Kidney (tissue), 14 donors: ENCODE measurements around the gene SACS. TPM values are rescaled to one million over a fixed set of nuclear protein-coding genes. Genes with fewer than 3 reads are reported as not detected.
A peak's percentile ranks its signal among the peaks of the same experiment; 100 is the strongest.

Experiments used
- DNase-seq, 5 donors: peaks; one replicate each; pipeline ENCODE4 v3.0.0-alpha.2; 2013 to 2020
- FAIRE-seq: peaks from 2 replicates; lab custom pipeline; 2012; peaks lifted over from hg19 to GRCh38; lab: Jason Lieb, UNC
- H3K27ac ChIP-seq, 2 donors: one replicate each; pipeline ENCODE4 v1.7.0; 2013; ENCODE audit warnings: low read depth in 2 of 2, low read length in 2 of 2, inconsistent platforms in 1 of 2
- H3K27me3 ChIP-seq: one replicate; pipeline ENCODE4 v1.7.1; 2013; ENCODE audit warnings: low read length, inconsistent platforms; ENCODE audit not compliant: control insufficient read depth, insufficient read depth
- H3K36me3 ChIP-seq, 3 donors: one replicate each; pipeline versions ENCODE4 v1.7.0 to v1.7.1; 2013; ENCODE audit warnings: low read length in 3 of 3, control low read depth in 1 of 3, inconsistent platforms in 1 of 3; ENCODE audit not compliant: insufficient read depth in 3 of 3, control insufficient read depth in 2 of 3
- H3K4me1 ChIP-seq, 3 donors: one replicate each; pipeline versions ENCODE4 v1.7.0 to v1.7.1; 2013; ENCODE audit warnings: low read length in 3 of 3, inconsistent platforms in 1 of 3, low read depth in 1 of 3; ENCODE audit not compliant: control insufficient read depth in 2 of 3, insufficient read depth in 2 of 3
- H3K4me3 ChIP-seq, 3 donors: one replicate each; pipeline versions ENCODE4 v1.7.0 to v1.8.1; 2013; ENCODE audit warnings: low read length in 3 of 3, control low read depth in 1 of 3, inconsistent platforms in 1 of 3
- H3K9ac ChIP-seq, 3 donors: one replicate each; pipeline versions ENCODE4 v1.7.0 to v1.7.1; 2013; ENCODE audit warnings: low read length in 3 of 3, control low read depth in 1 of 3, inconsistent platforms in 1 of 3
- H3K9me3 ChIP-seq, 3 donors: one replicate each; pipeline versions ENCODE4 v1.7.0 to v1.7.1; 2013; ENCODE audit warnings: low read length in 3 of 3, control low read depth in 1 of 3, inconsistent platforms in 1 of 3; ENCODE audit not compliant: control insufficient read depth in 2 of 3, insufficient read depth in 1 of 3
- intact Hi-C: fragments of 100-400 bp; cut with DNase I; formaldehyde crosslinking; loops from one replicate; pipeline ENCODE4 v1.11.1; 2022
- polyA plus RNA-seq: library from polyadenylated mRNA; stranded (reverse); fragments of 350-450 nt; fragmentation: Illumina TruSeq; extraction: RNeasy Lipid Tissue Mini Kit (QIAGEN cat#74804); gene quantifications from one replicate; pipeline ENCODE4 v1.2.3, GENCODE V29; 2014; ENCODE audit warnings: low read depth, low replicate concordance; ENCODE audit not compliant: insufficient read depth
- total RNA-seq: library from RNA; stranded (reverse); fragmentation: NEBNext Ultra II Directional; extraction: Animal tissue kit (Norgen Biotek cat#: 25700); gene quantifications from one replicate; pipeline ENCODE4 v1.2.1, GENCODE V29; 2021
- TF ChIP-seq, protein P1 (sequence below): IDR thresholded peaks from 3 replicates; pipeline ENCODE4 v1.5.1; 2012; ENCODE audit warnings: mild to moderate bottlenecking, moderate library complexity, borderline replicate concordance; ENCODE audit not compliant: insufficient read depth; ENCODE audit errors: extremely low read depth
- donor health status: control.
- donor health status: control.
- donor health status: control.
- donor health status: control.
- donor health status: control.
- donor health status: DM: yes; HTN: yes; CAD: no.
- donor health status: Normal renal cell carcinoma (clear cell type).

Gene SACS
- total and polyA plus RNA-seq, 2 donors from 2014 or later, result 0.58 to 12.5 TPM

GRCh38 chr13:23467048-23467931 lies 33.8 kb upstream of the SACS start:
- Histone ChIP-seq H3K27ac (no peak overlapping the region), H3K36me3 (no peaks in the 10 kb centered on the region), H3K9me3 (no peaks in the 10 kb centered on the region), H3K4me3 (no peak overlapping the region), H3K9ac (no peak overlapping the region), H3K4me1 (peaks cover 0 to 3% (median 0%) of the 10 kb centered on the region in 3 donors), H3K27me3 (no peaks in the 10 kb centered on the region)
- TF ChIP-seq, protein P1, sequence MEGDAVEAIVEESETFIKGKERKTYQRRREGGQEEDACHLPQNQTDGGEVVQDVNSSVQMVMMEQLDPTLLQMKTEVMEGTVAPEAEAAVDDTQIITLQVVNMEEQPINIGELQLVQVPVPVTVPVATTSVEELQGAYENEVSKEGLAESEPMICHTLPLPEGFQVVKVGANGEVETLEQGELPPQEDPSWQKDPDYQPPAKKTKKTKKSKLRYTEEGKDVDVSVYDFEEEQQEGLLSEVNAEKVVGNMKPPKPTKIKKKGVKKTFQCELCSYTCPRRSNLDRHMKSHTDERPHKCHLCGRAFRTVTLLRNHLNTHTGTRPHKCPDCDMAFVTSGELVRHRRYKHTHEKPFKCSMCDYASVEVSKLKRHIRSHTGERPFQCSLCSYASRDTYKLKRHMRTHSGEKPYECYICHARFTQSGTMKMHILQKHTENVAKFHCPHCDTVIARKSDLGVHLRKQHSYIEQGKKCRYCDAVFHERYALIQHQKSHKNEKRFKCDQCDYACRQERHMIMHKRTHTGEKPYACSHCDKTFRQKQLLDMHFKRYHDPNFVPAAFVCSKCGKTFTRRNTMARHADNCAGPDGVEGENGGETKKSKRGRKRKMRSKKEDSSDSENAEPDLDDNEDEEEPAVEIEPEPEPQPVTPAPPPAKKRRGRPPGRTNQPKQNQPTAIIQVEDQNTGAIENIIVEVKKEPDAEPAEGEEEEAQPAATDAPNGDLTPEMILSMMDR, result no peak
- intact Hi-C loops, result loop anchor here (10.0 kb wide), 1 partner anchor 408 kb away; no protein-coding TSS in a partner anchor
- DNase-seq (no peak), FAIRE-seq (no peak)

GRCh38 chr13:23466144-23467002 lies 32.9 kb upstream of the SACS start:
- Histone ChIP-seq H3K36me3 (no peaks in the 10 kb centered on the region), H3K9ac (peak overlapping the region; percentile 10 to 80 (median 56)), H3K27ac (no peak overlapping the region), H3K4me3 (peak overlapping the region; percentile 66 to 77 (median 74)), H3K27me3 (no peaks in the 10 kb centered on the region), H3K4me1 (peaks cover 0 to 3% (median 0%) of the 10 kb centered on the region in 3 donors), H3K9me3 (no peaks in the 10 kb centered on the region)
- TF ChIP-seq, protein P1, result peak; percentile 80
- intact Hi-C loops, result loop anchor here (10.0 kb wide), 1 partner anchor 408 kb away; no protein-coding TSS in a partner anchor
- peak; percentile 86 to 93 (median 86) for DNase-seq
- peak; percentile 41 for FAIRE-seq

DNA sequence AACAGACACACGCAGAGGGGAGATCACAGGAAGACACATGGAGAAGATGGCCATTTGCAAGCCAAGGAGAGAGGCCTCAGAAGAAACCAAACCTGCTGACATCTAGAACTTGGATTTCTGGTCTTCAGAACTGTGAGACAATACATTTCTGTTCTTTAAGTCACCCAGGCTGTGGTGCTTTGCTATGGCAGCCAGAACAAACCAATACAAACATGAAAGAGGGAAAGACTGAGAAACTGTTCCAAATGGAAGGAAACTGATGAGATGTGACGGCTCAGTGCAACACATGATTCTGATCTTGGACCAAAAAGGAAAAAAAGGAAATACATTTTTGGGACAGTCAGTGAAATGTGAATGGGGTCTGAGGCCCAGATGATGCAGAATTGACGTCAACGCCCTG lies 30.2 kb upstream of the SACS start:
- no peak overlapping the region for H3K4me3 ChIP-seq
- H3K27me3 ChIP-seq, result no peaks in the 10 kb centered on the region
- TF ChIP-seq, protein P1, result no peak
- no peak overlapping the region for H3K27ac ChIP-seq
- FAIRE-seq, result no peak
- no peak for DNase-seq
- H3K9me3 ChIP-seq, result no peaks in the 10 kb centered on the region
- no peaks in the 10 kb centered on the region for H3K36me3 ChIP-seq
- peaks cover 0 to 3% (median 0%) of the 10 kb centered on the region in 3 donors for H3K4me1 ChIP-seq
- H3K9ac ChIP-seq, result no peak overlapping the region
- intact Hi-C loops, result loop anchor here (10.0 kb wide), 1 partner anchor 411 kb away; no protein-coding TSS in a partner anchor
